GM12801 (cell line): ENCODE data around the gene CYBB.

Experiments used
- CTCF ChIP-seq: IDR thresholded peaks from one replicate; pipeline ENCODE4 v1.5.1; 2011; ENCODE audit warnings: control low read depth; ENCODE audit not compliant: insufficient read length; ENCODE audit errors: extremely low read depth

The CYBB gene

GRCh38 chrX:37802028-37802427 lies 22.2 kb downstream of the CYBB start:
- no peak for TF ChIP-seq CTCF

GRCh38 chrX:37803057-37803456 lies 23.2 kb downstream of the CYBB start:
- no peak for TF ChIP-seq CTCF

GRCh38 chrX:37809970-37810369 lies 30.1 kb downstream of the CYBB start:
- TF ChIP-seq CTCF, result no peak

- no peak for TF ChIP-seq CTCF
Observed at GRCh38 chrX:37812110-37812509, 32.3 kb downstream of the CYBB start.

- no peak for TF ChIP-seq CTCF
Observed at GRCh38 chrX:37813570-37813969, 33.7 kb downstream of the CYBB start.

- TF ChIP-seq CTCF, result no peak
Observed at GRCh38 chrX:37815366-37815765, 35.5 kb downstream of the CYBB start.

- no peak for TF ChIP-seq CTCF
Observed at GRCh38 chrX:37816766-37817165, 36.9 kb downstream of the CYBB start.

- no peak for TF ChIP-seq CTCF
Observed at GRCh38 chrX:37817176-37817575, 37.3 kb downstream of the CYBB start.
